ENCODE data around the gene TSEN34.
A peak's percentile ranks its signal among the peaks of the same experiment; 100 is the strongest.

Gene TSEN34

DNA sequence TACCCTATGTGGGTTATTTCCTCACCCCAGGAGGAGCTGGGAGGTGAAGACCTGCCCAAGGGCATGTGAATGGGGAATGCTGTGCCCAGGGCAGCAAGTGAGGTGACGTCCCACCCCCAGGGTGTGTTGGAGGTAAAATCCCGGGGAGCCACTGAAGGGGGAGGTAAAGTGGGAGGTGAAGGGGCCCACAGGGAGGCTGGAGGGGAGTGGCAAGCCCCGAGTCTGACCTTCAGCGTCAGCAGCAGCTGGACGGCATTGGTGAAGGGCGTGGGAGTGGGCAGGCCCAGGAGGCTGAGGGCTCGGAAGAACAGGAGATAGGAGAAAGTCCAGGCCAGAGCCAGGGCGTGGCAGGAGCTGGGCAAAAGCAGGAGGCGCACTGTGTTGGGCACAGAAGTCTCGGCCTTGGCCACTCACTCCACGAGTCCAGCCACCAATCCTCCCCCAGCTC lies 4.2 kb upstream of the TSEN34 start:
- no peak for DNase-seq (ENCODE audit: low spot score)
- TF ChIP-seq, protein P1, sequence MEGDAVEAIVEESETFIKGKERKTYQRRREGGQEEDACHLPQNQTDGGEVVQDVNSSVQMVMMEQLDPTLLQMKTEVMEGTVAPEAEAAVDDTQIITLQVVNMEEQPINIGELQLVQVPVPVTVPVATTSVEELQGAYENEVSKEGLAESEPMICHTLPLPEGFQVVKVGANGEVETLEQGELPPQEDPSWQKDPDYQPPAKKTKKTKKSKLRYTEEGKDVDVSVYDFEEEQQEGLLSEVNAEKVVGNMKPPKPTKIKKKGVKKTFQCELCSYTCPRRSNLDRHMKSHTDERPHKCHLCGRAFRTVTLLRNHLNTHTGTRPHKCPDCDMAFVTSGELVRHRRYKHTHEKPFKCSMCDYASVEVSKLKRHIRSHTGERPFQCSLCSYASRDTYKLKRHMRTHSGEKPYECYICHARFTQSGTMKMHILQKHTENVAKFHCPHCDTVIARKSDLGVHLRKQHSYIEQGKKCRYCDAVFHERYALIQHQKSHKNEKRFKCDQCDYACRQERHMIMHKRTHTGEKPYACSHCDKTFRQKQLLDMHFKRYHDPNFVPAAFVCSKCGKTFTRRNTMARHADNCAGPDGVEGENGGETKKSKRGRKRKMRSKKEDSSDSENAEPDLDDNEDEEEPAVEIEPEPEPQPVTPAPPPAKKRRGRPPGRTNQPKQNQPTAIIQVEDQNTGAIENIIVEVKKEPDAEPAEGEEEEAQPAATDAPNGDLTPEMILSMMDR (IDR thresholded peaks at IDR 0.05; ENCODE audit: borderline replicate concordance, control extremely low read depth, extremely low read depth, insufficient read depth, missing control alignments): no peak
- in situ Hi-C loops (cut with MboI; ENCODE audit: low sequenced_read_pairs, unreplicated experiment): no loop called here

DNA sequence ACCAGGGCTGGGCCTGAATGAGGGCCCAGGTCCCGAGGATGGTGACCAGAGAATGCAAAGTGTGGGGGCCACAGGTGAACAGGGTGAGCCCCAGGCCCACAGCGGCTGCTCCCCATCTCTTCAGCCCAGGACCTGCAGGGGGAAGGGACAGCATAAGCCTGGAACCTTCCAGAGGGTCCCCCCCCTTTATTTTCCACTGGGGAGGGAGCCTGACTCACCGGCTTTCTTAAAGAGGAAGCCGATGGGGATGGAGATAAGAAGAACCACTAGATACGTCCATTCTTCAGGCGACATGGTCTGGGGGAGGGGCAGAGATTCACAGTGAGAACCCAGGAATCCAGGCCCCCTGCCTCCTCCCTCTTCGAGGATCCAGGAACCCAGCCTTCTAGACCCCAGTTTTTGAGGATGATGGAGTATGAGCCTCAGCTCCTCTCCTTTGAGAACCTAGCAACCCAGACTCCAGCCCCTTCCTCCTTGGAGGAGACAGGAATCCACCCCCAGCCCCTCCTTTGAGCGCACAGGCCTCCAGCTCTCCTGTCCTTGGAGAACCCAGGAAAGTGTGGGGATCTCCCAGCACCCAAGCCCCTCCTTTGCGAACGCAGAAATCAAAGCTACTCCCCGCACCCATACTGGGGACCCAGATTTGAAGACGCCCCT lies 2.8 kb upstream of the TSEN34 start:
- no peak for DNase-seq (ENCODE audit: low spot score)
- TF ChIP-seq, protein P1 (IDR thresholded peaks at IDR 0.05; ENCODE audit: borderline replicate concordance, control extremely low read depth, extremely low read depth, insufficient read depth, missing control alignments): no peak
- in situ Hi-C loops (cut with MboI; ENCODE audit: low sequenced_read_pairs, unreplicated experiment): no loop called here

DNA sequence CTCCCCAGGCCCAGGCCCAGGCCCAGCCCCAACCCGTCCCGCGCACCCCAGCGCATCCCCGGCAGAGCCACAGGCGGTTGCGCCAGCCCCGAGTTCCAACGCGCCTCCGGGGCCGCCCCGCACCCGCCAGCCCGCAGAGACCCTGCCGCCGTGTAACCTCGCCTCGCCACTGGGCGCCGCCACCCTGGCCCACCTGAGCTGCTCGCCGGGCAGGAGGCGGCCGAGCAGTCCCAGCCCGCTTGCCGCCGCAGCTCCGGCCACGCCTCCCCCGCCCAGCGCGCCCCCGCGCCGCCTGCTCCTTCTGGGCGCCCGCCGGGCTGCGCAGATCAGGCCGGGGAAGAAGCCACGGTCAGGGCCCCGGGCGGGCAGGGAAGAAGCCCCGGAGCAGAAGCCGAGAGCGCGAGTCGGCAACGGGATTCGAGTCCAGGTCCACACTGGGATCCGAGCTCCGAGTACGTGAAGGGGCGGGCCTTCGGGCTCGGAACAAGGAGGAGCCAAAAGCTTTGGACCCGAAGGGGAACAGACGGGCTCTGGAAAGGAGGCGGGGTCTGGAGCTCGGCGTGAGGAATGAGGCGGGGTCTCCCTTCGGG lies 1.9 kb upstream of the TSEN34 start, which contains the start of gene MBOAT7:
Gene MBOAT7, minus strand, starts transcription at position 436 of the 590 bp plus-strand sequence. CDS start 1,072 bp downstream, outside the sequence.
- DNase-seq (ENCODE audit: low spot score): peak; percentile 84
- in situ Hi-C loops (cut with MboI; ENCODE audit: low sequenced_read_pairs, unreplicated experiment): no loop called here
- TF ChIP-seq, protein P1 (IDR thresholded peaks at IDR 0.05; ENCODE audit: borderline replicate concordance, control extremely low read depth, extremely low read depth, insufficient read depth, missing control alignments): peak; percentile 50

DNA sequence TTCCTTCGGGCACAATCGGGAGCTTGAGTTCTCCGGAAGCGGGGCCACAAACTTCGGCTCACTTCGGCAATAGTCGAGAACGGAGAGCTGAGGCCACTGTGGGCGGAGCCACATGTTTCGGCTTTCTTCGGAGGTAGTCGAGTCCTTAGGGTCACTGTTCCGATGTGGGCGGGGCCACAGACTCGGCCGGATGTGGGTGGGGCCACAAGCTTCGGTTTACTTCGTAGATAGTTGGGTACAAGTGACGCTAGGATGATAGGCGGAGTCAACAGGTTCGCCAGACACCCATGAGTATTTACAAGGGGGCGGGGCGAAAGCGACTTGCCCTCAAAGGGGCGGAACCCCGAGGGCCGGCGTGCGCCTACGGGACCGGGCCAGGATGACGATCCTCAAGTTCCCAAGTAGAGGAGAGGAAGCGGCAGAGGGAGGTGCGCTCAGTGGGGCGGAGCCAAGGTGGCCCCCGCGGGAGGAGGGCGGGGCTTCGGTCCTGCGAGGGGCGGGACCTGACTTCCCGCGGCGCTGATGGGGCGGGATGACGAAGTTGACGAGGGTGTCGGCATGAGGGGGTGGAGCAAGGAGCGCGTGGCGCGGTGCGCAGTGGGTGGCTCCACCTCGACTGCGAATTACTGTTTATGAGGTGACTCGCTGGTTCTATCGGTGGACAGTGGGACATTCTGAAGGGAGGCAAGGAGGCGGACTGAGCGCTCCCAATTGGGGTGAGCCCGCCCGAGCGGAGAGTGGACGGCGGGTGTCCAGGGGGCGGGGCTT lies 1.2 kb upstream of the TSEN34 start:
- in situ Hi-C loops (cut with MboI; ENCODE audit: low sequenced_read_pairs, unreplicated experiment): no loop called here
- peak; percentile 98 for DNase-seq (ENCODE audit: low spot score)
- TF ChIP-seq, protein P1 (IDR thresholded peaks at IDR 0.05; ENCODE audit: borderline replicate concordance, control extremely low read depth, extremely low read depth, insufficient read depth, missing control alignments): no peak

DNA sequence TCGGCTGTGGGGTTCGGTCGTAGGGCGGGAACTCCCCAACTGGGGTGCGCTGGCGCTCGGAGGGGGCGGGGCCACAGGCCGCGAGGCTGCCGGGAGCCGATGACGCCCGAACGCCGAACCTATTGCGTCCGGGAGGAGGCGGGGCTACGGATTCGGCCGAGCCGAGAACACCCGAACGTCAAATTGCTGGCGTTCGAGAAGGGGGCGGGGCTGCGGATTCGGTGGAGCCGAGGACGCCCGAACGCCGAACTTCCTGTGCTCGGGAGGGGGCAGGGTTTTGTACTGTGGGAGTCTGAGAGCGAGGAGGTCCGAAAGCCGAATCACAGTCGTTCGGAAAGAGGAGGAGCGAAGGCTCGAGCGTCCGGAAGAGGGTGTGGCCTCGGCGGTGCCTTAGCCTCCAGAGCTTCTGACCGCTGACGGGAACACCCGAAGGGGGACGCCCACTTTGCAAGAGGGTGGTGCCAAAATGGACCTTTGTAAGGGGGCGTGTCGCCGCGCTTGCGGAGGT lies 551 bp upstream of the TSEN34 start:
- in situ Hi-C loops (cut with MboI; ENCODE audit: low sequenced_read_pairs, unreplicated experiment): no loop called here
- TF ChIP-seq, protein P1 (IDR thresholded peaks at IDR 0.05; ENCODE audit: borderline replicate concordance, control extremely low read depth, extremely low read depth, insufficient read depth, missing control alignments): no peak
- peak; percentile 92 for DNase-seq (ENCODE audit: low spot score)

DNA sequence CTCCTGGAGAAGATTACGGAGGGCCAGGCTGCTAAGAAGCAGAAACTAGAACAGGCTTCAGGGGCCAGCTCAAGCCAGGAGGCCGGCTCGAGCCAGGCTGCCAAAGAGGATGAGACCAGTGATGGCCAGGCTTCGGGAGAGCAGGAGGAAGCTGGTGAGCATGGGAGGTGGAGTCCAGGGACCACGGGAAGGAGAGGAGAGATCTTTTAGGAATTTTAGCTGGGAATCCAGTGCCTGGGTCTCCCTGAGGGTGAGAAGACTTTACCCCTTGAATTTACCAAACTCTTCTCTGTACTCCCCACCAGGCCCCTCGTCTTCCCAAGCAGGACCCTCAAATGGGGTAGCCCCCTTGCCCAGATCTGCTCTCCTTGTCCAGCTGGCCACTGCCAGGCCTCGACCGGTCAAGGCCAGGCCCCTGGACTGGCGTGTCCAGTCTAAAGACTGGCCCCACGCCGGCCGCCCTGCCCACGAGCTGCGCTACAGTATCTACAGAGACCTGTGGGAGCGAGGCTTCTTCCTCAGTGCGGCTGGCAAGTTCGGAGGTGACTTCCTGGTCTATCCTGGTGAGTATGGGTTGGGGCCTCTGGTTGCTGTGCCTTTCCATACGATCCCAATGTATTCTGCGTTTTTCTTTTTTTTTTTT lies 824 bp downstream of the TSEN34 start:
- TF ChIP-seq, protein P1 (IDR thresholded peaks at IDR 0.05; ENCODE audit: borderline replicate concordance, control extremely low read depth, extremely low read depth, insufficient read depth, missing control alignments): no peak
- in situ Hi-C loops (cut with MboI; ENCODE audit: low sequenced_read_pairs, unreplicated experiment): no loop called here
- DNase-seq (ENCODE audit: low spot score): no peak
